Measurements from ENCODE around the gene HVCN1.
"Not testable (repeated sequence)": the region's sequence is repeated elsewhere in the genome, so short reads cannot be mapped to it uniquely, and the experiment has no call there.

HVCN1 gene

DNA sequence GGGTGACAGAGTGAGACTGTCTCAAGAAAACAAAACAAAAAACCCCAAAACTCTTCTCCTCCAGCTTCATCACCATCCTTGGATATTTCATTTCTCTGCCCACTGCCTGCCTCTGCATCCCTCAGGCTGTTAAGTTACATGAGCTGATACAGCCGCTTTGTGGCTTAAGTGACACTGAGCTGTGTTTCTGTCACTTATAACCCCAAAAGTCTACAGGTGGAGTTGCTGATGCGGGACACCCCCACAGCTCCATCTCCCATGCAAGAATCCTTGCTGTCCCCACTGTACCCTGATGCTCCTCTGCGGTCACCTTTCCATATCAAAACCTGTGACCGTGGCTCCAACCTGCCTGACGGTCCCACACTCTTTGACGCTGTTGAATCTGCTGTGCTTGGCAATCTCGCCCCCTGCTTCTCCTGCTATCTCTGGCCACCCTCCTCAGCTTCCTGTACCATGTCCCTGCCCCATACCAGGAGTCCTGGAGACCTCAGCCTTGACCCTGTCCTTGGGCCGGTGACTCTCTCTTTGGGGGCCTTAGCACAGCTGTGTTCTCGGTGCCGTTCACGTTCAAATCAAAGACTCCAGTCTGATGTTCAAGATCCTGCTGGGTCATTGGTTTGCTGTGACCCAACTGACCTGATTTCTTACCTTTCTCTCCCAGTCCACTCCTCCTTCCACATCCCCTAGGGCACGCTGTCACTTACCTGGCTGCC, 20.3 kb downstream of the HVCN1 start:
- DNase-seq (ENCODE audit: low spot score), result no peak

DNA sequence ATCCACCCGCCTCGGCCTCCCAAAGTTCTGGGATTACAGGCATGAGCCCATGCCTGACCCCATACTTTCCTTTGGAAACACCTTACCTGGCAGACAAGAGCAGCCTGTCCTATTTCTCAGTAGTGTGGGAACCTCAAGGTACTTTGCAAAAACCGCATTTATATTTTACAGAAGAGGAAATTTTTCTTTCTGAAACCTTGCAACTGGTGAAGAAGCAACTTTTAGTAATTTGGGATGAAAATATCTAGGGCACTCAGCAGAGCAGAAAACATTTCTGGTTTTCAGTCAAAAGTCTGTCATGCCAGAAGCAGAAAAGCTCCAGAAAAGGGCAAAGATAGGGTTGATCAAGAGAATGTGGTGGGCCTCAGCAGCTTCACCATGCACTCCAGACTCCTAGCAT, 21.2 kb downstream of the HVCN1 start:
- no peak for DNase-seq (ENCODE audit: low spot score)

DNA sequence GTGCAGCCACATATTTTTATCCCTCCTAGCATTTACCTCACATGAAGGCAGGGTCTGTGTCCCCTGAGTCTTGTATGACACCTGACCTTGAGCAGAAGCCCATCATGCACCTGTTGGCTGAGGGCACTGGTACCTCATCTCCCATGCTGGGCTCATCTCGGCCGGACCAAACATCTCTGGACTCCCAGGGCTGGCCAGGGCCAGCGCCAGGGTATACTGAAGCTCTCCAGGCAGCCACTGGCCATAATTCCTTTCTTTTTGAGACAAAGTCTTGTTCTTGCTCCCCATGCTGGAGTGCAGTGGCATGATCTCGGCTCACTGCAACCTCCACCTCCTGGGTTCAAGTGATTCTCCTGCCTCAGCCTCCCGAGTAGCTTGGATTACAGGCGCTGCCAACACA, 22.0 kb downstream of the HVCN1 start:
- no peak for DNase-seq (ENCODE audit: low spot score)

DNA sequence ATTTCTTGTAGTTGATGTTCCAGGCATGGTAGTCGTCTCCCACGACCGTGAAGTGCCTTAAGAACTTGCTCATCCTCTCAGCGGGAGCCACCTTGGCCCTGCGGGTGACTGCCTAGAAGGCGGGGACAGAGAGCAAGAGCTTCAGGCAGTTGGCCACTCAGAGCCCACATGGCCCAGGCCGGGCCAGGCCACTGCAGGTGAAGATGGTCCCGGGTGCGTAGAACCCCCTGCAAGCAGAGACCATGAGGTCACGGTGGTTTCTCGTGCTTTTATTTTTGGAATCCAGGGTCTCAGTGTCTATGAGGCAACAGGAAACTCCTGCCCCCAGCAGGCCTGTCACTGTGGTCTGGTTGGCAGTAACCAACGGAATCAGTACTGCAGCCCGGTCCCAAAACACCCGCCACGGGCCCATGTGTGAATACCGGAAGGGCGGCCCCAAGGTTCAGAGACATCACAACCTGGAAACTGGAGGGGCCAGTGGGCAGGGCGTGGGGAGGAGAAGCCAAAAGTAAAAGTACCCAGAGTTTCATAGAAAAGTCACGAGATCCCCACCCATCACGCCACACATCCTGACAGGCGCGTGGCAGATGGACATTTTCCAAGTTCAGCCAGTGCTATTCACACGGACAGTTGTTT, 27.5 kb downstream of the HVCN1 start:
- peak; percentile 75 for DNase-seq (ENCODE audit: low spot score)

DNA sequence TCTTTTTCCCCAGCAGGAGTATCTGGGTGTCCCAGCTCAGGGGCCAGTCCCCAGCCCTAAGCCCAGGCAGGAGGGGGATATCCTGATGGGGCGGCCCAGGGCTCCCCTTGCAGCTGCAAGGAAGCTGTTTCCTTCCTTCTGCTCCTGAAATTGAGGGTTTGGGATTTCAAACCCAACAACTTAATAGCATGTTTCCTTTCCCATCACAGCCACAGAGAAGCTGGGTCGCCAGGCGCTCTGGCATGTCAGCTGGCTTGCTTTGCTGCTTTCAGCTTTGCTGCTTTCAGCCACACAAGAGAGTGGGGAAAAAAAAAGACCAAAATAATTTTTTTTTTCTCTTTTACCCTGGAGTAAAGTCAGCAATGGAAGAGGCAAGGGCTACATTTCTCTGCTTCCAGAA, 30.0 kb downstream of the HVCN1 start:
- no peak for DNase-seq (ENCODE audit: low spot score)

DNA sequence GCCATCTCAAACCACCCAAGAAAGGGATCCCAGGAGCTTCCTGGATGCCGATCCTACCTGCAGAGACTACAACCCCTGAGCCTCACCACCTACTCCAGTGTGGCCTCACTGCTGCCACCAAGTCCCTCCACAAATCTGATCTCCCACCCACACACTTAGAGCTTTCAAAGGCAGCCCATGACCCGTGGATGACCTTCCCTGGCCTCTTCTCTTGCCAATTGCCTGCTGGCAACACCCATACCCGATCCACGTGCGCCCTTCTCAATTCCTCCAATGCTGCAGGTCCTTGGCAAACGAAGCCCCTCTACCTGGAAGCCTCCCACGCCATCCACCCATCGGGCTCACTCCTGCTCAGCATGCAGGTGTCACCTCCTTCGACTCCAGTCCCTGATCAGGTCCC, 30.7 kb downstream of the HVCN1 start:
- no peak for DNase-seq (ENCODE audit: low spot score)

DNA sequence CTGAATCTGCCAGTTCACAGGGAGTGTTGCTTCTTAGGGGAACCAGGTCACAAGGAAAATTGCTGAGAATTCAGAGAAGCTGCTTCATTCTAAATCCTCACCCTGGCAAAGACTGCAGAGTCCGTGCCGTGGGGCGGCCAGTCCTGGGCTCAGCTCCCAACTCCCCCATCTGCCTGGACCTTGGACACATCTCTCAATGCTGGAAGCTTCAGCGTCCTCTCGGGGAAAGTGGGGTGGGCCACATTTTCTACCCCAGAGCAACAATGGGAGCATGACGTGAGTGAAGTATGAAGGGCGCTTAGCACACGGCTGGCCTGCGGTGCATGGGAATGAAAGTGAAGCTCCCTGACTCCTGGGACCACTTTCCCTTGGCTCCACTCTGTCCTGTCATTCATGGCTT, 31.2 kb downstream of the HVCN1 start:
- DNase-seq (ENCODE audit: low spot score), result no peak

DNA sequence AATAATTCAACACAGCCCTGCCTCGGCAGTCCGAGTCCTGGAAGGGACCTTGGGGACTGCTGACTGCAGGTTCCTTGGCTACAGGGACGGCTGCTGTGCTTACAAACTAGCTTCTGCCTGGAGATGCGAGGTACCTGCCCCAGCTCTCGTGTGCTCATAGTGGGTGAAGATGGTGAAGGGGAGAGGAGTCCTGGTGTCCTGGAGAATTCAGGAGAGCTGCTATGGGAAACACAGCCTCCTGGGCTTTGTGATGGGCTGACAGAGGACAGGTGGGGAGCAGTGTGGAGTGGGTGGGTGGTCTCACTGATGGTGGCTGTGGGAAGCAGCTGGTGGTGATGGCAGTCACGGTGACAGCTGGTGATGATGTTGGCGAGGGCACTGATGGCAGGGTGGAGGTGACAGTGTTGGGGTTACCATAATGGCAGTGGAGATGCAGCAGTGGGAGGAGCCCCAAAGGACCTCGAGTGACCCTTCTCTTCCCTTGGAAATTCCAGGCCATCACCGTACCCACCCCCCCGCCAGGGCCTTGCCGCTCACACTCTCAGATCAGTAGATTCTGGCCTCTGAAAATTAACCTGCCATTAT, 32.8 kb downstream of the HVCN1 start:
- DNase-seq (ENCODE audit: low spot score), result no peak

DNA sequence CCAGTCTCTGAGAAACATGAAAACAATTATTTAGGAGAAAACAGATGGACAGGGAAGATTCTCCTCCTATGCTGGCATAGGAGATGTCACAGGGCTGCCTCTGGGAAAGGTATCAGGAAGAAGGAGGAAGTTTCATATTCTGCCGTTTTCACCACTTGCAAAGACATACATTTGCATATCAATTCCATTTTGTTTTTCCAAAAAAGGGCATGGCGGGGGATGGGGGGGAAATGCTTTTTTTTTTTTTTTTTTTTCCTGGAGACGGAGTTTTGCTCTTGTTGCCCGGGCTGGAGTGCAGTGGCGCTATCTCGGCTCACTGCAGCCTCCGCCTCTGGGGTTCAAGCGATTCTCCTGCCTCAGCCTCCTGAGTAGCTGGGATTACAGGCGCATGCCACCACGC, 34.7 kb downstream of the HVCN1 start:
- not testable (repeated sequence) for DNase-seq (ENCODE audit: low spot score)

DNA sequence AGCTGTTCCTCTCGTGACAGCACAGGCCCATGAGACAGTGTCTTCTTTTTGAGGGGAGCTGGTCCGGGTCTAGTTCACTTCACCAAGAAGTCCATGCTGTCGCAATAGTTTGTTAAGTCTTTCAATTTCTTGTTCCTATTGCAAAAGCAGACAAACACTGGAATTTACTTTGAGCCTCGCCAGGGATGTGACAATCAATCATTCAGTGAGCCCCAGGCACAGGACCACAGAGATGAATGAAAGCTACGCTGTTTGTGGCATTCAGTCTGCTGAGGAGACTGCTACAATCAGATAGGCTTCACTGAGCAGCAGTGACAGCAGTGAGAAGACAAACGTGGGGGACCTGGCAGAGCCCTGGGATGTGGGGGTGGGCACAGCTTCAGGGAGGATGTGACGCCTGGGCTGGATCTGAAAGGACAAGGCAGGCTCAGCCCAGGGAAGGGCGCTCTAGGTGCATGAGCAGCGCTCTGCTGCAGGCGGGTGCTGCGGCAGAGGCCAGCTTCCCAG, 39.5 kb downstream of the HVCN1 start:
- no peak for DNase-seq (ENCODE audit: low spot score)

DNA sequence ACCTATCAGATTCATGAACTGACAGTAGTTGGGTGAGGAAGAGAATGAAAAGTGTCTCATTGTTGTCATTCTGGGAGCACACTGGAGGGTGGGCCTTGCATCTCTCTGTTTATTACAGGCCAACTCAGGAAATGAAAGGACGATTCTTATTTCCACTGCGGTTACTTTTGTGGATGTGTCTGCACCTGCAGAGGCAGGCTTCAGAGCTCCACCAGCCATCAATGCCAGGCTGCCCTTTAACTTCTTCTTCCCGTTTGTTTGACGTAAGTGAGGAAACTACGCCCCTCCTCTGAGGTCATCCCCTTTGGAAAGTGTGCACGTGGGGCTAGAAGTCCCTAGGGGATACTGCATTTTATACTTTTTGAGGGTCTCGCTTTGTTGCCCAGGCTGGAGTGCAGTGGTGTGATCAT, 41.3 kb downstream of the HVCN1 start:
- DNase-seq (ENCODE audit: low spot score), result peak; percentile 72

DNA sequence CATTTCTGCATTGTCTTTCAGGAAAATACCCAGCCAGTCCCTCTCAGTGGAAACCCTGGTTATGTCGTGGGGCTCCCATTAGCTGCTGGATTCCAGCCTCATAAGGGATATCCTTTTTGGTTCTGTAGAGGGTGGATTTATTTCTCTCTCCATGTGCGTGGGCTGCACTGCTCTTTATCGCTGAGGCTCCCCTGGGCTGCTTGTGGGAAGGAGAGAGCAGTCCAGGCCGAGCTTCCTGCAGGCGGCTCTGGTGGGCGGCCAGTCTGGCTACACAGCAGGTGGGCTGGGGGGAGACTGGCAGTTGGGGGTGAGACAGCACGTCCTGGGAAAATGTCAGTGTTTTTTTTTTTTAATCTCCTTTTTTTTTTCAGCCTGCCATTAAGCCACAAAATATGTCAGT, 47.4 kb downstream of the HVCN1 start:
- no peak for DNase-seq (ENCODE audit: low spot score)

DNA sequence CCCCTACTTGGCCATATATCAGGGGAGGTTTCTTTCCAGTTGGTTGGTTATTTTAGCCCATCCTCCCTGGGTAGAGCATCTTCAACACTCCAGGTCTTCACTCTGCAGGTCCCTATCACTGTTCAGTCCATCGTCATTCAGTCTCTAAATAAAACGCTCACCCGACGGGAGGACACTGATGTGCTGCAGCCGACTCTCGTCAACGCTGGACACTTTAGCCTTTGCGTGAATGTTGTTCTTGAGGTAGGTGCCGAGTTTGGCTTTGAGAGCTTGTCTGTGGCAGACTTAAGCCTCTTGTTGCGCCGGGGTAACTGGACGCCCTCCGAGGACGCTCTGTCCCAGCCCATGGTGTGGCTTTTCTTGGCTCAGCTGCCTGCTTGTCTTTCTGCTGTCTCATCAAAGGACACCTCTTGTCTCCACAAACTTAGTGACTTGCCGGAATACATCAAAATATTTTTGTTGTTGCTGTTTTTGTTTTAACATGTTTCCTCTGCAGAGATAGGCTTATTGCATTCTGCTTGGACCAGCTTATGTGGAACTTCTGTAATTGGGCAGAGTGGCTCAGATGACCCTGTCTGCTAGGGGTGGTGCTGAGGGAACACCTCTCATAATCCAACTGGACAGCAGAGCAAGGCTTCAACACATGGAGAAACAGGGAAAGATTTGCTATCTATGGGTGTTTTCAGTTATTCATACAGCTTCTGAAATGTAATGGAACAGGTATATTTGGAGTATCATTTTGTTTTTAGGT, 48.5 kb downstream of the HVCN1 start:
- DNase-seq (ENCODE audit: low spot score), result no peak

DNA sequence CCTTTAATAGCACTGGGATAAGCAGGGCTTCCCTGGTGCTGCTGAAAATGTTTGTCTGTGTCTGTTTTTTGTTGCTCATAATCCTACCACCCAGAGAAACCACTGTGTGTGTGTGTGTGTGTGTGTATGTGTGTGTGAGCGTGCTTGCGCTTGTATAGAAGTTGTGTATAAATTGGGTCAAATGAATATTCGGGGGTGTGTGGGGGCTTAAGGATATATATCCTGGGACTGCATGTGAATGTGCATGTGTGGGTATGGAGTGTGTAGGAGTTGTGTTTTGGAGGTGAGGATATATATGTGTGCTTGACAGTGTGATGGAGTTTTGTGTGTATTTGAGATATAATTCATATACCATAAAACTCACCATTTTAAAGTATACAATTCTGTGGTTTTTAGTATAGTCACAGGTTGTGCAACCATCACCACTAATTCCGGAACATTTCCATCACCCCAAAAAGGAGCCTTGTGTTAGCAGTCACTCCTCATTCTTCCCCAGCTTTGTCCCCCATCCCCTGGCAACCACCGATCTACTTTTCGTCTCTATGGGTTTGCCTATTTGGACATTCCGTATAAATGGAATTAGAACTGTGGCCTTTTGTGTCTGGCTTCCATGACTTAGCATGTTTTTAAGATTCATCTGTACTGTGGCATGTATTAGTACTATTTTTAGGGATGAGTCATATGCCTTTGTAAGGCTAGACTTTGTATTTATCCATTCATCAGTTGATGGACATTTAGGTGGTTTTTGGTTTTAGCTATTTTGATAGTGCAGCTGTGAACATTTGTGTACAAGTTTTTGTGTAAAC, 49.4 kb downstream of the HVCN1 start:
- DNase-seq (ENCODE audit: low spot score), result no peak

DNA sequence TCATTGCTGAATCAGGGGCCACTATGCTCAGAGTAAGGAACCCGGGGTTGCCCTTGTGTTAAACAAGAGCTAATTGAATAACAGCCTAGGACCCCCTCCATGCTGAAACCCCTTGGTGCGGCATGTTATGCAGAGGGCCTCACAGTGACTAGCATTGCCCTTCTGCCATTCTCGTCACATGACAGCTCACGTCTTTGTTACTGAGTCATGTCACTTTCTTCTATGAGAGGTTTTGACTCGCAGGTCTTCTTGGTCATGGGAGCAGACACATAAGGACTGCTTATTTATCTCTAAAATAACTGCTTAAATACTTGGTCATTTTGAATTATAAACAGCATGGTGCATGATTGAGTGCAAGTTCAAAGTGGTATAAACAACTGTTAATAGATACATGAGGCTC, 50.1 kb downstream of the HVCN1 start:
- DNase-seq (ENCODE audit: low spot score), result no peak

DNA sequence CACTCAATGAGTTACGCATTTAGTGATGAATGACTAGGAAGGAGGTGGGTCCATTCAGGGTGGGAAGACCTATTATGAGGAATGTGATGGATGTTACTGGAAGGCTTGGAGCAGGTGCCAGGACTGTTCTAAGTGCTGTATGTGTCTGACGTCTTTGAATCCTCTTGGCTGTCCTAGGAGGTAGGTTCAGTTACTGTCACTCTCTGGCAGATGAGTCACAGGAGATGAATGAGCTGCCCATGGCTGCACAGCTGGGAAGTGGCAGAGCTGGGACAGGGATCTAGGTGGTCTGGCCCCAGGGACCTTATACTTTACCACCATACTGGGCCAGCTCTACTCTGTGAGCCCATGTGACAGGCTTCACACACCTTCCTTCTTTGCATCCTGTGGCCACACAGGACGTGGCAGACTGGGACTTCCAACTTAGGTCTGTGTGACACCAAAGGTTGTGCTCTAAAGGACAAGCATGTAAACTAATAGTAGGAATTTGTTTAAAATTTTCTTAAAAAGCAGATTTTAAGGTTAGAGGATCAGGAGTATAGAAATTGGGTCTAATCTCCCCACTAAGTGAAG, 51.0 kb downstream of the HVCN1 start:
- DNase-seq (ENCODE audit: low spot score), result peak; percentile 22

DNA sequence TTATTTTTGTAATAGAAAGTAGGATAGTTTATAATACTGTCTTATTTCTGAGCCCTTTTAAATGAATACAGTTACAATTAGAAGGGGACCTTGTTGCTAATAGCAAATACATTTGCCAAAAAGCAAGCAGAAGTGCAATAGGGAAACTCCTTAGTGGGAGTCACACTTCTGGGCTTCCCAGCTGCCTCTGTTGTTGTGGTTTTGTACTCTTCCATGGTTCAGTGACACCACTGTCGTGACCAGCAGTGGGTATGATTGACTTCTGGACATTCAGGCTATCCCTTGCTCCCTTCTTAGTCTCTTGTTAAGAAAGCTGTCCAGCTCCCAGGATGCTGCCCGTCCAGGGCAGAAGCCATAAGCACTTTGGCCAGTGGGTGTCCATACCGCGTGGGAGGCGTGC, 52.4 kb downstream of the HVCN1 start:
- no peak for DNase-seq (ENCODE audit: low spot score)

DNA sequence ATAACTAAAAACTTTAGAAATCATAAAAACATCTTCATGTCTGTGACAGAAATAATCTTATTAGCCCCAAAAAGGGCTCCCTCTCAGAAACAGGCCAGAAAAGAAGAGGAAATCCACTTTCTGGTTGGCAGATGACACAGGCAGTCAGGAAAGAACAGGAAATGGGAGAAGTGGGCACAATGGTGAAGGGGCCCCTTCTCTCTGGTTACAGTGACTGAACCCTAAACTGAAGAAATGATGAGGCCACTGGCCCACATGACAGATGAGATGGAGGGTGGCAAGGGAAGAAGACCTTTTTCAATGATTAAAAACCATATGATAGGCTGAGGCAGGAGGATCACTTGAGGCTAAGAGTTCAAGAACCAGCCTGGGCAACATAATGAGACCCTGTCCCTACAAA, 53.9 kb downstream of the HVCN1 start:
- no peak for DNase-seq (ENCODE audit: low spot score)

DNA sequence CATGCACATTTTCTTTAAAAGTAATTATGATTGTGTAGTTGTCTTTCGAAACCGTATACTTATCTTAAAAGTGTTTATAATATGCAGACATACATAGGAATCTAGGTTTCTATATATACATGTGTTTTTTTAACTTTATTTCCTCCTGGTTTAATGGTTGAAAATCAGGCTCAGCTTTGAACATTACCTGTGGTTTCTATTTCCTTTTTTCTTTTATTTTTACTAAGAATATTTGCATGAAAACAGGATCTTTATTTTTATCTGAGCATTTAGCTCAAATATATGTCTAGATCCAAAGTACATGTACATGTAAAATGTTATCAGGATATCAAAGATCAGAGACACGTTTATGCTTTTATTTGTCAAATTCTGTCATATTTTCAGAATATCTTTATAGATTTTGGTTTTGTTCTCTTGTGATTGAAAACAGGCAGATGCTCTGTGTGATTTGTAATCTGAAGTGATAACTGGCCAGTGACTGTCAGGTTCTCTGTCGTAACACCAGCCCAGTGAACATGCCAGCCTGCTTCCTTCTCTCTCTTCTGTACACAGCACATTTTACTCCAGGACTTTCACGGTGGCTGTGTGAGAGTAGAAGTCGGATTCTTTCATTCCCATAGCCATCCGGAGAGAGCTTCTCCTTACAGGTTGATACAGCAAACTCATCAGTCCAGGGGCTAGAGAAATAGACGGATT, 61.3 kb downstream of the HVCN1 start:
- DNase-seq (ENCODE audit: low spot score), result peak; percentile 47

DNA sequence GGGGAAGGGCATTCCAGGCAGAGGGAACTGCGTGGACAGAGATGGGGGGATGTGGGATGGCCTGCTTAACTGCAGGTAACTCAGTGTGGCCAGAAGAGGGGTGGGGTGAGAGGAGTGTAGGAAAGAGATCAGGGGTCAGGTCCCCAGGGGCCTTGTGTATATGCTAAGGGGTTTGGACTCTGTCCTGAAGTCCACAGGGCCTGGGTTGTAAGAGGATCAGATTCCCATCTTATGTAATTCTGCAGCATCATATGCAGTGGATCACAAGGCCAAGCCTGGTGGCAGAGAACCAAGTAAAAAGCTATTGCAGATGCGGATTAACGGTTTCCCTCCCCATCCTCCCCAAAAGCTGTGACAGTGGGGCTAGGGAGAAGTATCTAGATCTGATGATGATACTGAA, 66.3 kb downstream of the HVCN1 start:
- DNase-seq (ENCODE audit: low spot score), result no peak

DNA sequence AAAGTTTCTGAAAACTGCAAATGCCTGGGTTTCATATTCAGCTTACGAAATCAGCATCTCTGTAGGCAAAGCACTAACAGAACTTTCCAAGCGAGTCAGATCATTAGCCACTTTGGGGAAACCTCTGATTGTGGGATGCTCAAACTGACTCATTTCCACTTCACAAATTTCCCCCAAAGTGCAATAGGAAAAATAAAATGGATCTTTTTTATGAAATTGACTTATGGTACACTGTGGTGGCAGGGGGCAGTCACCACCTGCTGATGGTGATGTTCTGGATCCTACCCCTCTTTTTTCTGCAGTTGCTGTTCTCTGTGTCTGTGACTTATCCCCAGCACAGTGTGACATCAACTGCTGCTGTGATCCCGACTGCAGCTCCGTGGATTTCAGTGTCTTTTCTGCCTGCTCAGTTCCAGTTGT, 69.4 kb downstream of the HVCN1 start:
- peak; percentile 42 for DNase-seq (ENCODE audit: low spot score)

Measured in germinal center (tissue), 1 donor.